Measurements from ENCODE around the gene UGP2. TPM values are rescaled to one million over a fixed set of nuclear protein-coding genes. Genes with fewer than 3 reads are reported as not detected.

The UGP2 gene
- total and polyA plus RNA-seq, 2 of the 8 experiments (the other 6 are each of a cell fraction or from before 2014, with no cell fraction given) = 278 to 956 TPM

DNA sequence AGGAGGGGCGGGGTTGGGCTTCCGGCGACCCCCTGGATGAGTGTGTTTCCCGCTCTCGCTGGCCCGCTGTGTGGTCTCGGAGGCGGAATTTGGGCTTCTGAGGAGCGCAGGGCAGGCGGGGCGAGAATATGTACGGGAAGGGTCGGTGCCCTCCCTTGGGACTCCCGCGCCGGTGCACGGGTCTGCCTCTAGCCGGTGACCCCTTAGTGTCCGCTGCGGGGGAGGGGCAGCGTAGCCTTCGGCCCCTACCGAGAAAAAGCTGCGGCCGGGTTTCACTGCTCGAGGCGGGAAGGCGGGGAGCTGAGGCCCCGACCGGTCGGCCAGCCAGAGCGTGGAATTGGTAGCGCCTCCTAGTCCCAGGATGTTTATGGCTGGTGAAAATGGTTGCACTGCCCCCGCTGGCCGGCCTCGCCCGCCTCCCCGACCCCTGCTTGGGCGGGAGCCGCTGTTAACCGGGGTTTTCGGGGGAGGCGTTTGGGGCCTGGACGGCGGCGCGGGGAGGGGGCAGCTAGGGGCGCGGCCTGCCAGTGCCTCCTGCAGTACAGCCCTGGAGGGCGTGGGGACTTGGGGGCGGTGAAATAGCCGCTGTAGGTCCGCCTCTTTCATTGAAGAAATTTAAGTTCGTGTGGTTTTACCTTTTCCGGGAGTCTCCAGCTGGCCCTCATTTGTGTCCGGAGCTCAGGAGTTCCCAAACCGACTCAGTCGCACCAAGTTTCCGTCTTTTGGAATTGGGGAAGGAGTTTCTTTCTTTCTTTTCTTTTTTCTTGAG lies at the start of gene UGP2 (continued):
- TF ChIP-seq RFX5 (IDR thresholded peaks at IDR 0.05; ENCODE audit: borderline replicate concordance, low read depth, low read length) (no peak), SIX5 (IDR thresholded peaks at IDR 0.05; ENCODE audit: low read depth, low read length) (no peak), SP4 (IDR thresholded peaks at IDR 0.05; ENCODE audit: low read length) (no peak; the same call in 1 of the 2 replicates), PHF8 (conservative IDR thresholded peaks at IDR 0.05; ENCODE audit: low read depth, low read length) (peak; percentile 64), BCL11A (IDR thresholded peaks at IDR 0.05; ENCODE audit: low read depth in 2 of 2, low read length in 2 of 2) (no peak), SP2 (IDR thresholded peaks at IDR 0.05; ENCODE audit: low read length) (no peak), EGR1 (IDR thresholded peaks at IDR 0.05; ENCODE audit: borderline replicate concordance, low read depth, low read length) (no peak), RXRA (IDR thresholded peaks at IDR 0.05; ENCODE audit: insufficient read depth, low read depth, low read length) (no peak), ZNF274 (IDR thresholded peaks at IDR 0.05; ENCODE audit: borderline replicate concordance, extremely low read depth, low read length) (no peak), SP1 (IDR thresholded peaks at IDR 0.05; ENCODE audit: low read depth, low read length) (peak; percentile 47; the same call in 1 of the 2 replicates), FOSL1 (IDR thresholded peaks at IDR 0.05; ENCODE audit: insufficient read depth, low read depth, low read length) (no peak), CHD1 (IDR thresholded peaks at IDR 0.05; ENCODE audit: low read depth, low read length) (no peak), TBP (IDR thresholded peaks at IDR 0.05; ENCODE audit: low read depth, low read length) (peak; percentile 96), GABPA (IDR thresholded peaks at IDR 0.05; ENCODE audit: borderline replicate concordance, insufficient read depth, low read length) (no peak), EP300 (IDR thresholded peaks at IDR 0.05; ENCODE audit: borderline replicate concordance in 1 of 2, low read depth in 2 of 2, low read length in 2 of 2) (no peak), KDM4A (IDR thresholded peaks at IDR 0.05; ENCODE audit: low read depth, low read length, severe bottlenecking) (peak; percentile 38), KDM5A (IDR thresholded peaks at IDR 0.05; ENCODE audit: low read length) (no peak), JUN (IDR thresholded peaks at IDR 0.05; ENCODE audit: low read depth, low read length) (no peak)
- TF ChIP-seq, protein P1, sequence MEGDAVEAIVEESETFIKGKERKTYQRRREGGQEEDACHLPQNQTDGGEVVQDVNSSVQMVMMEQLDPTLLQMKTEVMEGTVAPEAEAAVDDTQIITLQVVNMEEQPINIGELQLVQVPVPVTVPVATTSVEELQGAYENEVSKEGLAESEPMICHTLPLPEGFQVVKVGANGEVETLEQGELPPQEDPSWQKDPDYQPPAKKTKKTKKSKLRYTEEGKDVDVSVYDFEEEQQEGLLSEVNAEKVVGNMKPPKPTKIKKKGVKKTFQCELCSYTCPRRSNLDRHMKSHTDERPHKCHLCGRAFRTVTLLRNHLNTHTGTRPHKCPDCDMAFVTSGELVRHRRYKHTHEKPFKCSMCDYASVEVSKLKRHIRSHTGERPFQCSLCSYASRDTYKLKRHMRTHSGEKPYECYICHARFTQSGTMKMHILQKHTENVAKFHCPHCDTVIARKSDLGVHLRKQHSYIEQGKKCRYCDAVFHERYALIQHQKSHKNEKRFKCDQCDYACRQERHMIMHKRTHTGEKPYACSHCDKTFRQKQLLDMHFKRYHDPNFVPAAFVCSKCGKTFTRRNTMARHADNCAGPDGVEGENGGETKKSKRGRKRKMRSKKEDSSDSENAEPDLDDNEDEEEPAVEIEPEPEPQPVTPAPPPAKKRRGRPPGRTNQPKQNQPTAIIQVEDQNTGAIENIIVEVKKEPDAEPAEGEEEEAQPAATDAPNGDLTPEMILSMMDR (IDR thresholded peaks at IDR 0.05; ENCODE audit: control extremely low read depth in 1 of 3, insufficient read depth in 1 of 3, low read depth in 1 of 3, low read length in 3 of 3) = peak in 2 of 3 experiments; percentile 14 to 33; a peak in 2 of 4 replicates
- TF ChIP-seq, protein P2, sequence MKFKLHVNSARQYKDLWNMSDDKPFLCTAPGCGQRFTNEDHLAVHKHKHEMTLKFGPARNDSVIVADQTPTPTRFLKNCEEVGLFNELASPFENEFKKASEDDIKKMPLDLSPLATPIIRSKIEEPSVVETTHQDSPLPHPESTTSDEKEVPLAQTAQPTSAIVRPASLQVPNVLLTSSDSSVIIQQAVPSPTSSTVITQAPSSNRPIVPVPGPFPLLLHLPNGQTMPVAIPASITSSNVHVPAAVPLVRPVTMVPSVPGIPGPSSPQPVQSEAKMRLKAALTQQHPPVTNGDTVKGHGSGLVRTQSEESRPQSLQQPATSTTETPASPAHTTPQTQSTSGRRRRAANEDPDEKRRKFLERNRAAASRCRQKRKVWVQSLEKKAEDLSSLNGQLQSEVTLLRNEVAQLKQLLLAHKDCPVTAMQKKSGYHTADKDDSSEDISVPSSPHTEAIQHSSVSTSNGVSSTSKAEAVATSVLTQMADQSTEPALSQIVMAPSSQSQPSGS (IDR thresholded peaks at IDR 0.05; ENCODE audit: low read length) = 0 out of 2 replicates have a peak, but pooled peaks have one; percentile 24

Data from H1 (cell line).